ENCODE data around the gene TRAM2.

GRCh38 chr6:52489881-52490280 lies 87.0 kb downstream of the TRAM2 start:
- TF ChIP-seq, protein P1, sequence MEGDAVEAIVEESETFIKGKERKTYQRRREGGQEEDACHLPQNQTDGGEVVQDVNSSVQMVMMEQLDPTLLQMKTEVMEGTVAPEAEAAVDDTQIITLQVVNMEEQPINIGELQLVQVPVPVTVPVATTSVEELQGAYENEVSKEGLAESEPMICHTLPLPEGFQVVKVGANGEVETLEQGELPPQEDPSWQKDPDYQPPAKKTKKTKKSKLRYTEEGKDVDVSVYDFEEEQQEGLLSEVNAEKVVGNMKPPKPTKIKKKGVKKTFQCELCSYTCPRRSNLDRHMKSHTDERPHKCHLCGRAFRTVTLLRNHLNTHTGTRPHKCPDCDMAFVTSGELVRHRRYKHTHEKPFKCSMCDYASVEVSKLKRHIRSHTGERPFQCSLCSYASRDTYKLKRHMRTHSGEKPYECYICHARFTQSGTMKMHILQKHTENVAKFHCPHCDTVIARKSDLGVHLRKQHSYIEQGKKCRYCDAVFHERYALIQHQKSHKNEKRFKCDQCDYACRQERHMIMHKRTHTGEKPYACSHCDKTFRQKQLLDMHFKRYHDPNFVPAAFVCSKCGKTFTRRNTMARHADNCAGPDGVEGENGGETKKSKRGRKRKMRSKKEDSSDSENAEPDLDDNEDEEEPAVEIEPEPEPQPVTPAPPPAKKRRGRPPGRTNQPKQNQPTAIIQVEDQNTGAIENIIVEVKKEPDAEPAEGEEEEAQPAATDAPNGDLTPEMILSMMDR (IDR thresholded peaks at IDR 0.05), result no peak
- TF ChIP-seq POLR2A (IDR thresholded peaks at IDR 0.05), result no peak

Data from testis (tissue), 2 donors.